ENCODE data around the gene DMRTC2.

Gene DMRTC2

DNA sequence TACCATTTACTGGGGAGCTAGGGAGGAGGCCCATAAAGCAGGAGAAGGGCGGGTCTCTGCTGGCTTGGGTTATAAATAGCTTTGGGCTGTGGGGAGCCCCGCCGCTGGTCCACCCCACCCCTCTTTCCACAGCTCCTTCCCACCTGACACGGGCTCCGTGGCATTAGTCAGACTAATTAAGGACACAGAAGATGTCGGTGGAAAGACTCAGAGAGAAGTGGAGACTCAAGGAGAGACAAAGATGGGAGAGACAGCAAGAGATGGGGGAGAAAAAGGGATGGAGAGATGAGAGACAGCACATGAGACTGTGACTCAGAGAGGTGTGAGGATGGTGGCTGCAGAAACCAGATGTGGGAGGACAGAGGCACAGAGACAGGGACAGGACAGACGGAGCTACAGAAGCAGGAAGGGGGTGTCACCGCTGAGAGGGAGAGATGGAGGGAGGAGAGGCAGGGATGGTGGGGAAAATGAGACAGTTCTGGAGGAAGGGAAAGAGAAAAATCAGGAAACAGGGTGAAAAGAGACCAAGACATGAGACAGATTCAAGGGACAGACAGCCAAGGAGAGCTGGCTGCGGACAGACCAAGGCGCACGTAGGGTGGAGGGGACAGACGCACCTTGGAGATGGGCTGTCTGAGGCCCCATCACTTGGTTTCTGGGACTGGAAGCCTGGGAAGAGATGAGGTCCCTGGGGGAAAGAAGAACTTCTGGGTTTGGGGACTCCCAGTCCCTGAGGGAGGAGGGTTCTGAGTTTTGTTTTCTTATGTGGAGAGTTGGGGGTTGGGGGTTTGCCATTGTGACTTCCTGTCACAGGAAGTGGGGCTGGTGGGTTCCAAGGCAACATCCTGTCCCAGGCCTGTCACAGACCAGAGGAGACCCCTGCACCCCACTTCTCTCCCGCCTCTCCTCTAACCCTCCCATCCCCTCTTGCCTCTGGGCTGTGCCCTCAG, 42.2 kb downstream of the DMRTC2 start:
- DNase-seq (ENCODE audit: low spot score), result no peak
- H2BK120ac ChIP-seq (ENCODE audit: low read depth, low read length), result no peak overlapping the region
- H2BK12ac ChIP-seq (ENCODE audit: low read length), result no peak overlapping the region
- H3K27me3 ChIP-seq (ENCODE audit: control insufficient read depth in 3 of 3, insufficient read depth in 3 of 3, low read depth in 1 of 3, low read length in 3 of 3), result peaks cover 0 to 15% (median 14%) of the 10 kb centered on the region in 3 experiments
- peaks cover 4% of the 10 kb centered on the region for H3K79me1 ChIP-seq (ENCODE audit: low read depth, low read length)
- H2AFZ ChIP-seq (ENCODE audit: low read length), result no peak overlapping the region
- H2BK15ac ChIP-seq (ENCODE audit: low read length), result no peak overlapping the region
- no peak overlapping the region for H3K14ac ChIP-seq (ENCODE audit: low read length)
- no peak overlapping the region for H3K4me2 ChIP-seq (ENCODE audit: insufficient read depth, low read length, poor library complexity, severe bottlenecking)
- H2BK5ac ChIP-seq (ENCODE audit: low read length), result no peak overlapping the region
- no peak overlapping the region for H3K18ac ChIP-seq (ENCODE audit: low read length)
- H3K23ac ChIP-seq (ENCODE audit: low read depth, low read length, poor library complexity), result no peak overlapping the region
- H3K9me3 ChIP-seq (replicated peaks in 1 of 2; ENCODE audit: control insufficient read depth in 2 of 2, insufficient read depth in 1 of 2, low read depth in 1 of 2, low read length in 2 of 2), result no peaks in the 10 kb centered on the region
- no peak overlapping the region for H3K4ac ChIP-seq (ENCODE audit: low read length)
- peaks cover 5 to 7% of the 10 kb centered on the region in 2 donors for H3K4me1 ChIP-seq (ENCODE audit: control insufficient read depth in 2 of 2, insufficient read depth in 1 of 2, low read depth in 1 of 2, low read length in 2 of 2)
- WGBS, 2 donors (ENCODE audit: extremely low coverage in 2 of 2, insufficient read length in 2 of 2, insufficient replicate concordance in 1 of 2), result no CpG with 5 or more reads among the region's 13 CpGs
- no peak overlapping the region for H3K4me3 ChIP-seq (ENCODE audit: low read length in 2 of 2)
- no peak overlapping the region for H3K9ac ChIP-seq (ENCODE audit: low read depth, low read length, poor library complexity)
- H2AK5ac ChIP-seq (ENCODE audit: low read depth, low read length), result no peak overlapping the region
- H3K27ac ChIP-seq (replicated peaks; ENCODE audit: low read length), result no peak overlapping the region
- H4K8ac ChIP-seq (ENCODE audit: low read depth, low read length), result no peak overlapping the region
- H4K91ac ChIP-seq (ENCODE audit: low read depth, low read length, poor library complexity), result no peak overlapping the region
- peaks cover 7 to 9% of the 10 kb centered on the region in 2 donors for H3K36me3 ChIP-seq (replicated peaks in 1 of 2; ENCODE audit: control insufficient read depth in 2 of 2, insufficient read depth in 2 of 2, low read length in 2 of 2)

DNA sequence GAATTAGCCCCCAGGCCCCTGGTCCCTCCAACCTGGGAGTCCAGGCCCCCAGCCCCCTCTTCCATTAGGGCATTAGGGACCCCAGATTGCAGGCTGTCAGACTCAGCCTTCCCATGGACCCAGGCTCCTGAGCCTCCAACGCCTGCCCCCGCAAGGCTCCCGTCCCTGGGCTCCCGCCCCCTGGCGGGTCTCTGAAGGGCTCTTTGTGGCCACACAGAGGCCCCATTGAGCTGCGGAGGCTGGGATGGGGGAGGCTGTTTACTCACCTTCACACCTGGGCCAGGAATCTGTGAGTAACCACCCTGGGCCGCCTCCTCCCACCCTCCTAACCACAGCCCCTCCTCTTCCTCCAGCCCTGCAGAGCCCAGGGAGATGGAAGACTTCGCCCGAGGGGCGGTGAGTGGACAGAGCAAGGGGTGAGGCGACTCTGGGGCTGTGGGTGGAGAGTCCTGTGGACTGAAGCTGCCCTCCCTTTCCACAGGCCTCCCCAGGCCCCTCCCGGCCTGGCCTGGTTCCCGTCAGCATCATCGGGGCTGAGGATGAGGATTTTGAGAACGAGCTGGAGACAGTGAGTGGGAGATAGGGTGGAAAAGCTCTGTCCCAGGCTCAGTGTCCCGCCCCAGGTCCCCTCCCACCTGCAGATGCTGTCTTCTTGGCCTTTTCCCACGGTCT, 43.0 kb downstream of the DMRTC2 start:
- Histone ChIP-seq H2BK5ac (ENCODE audit: low read length) (no peak overlapping the region), H3K18ac (ENCODE audit: low read length) (no peak overlapping the region), H3K4me2 (ENCODE audit: insufficient read depth, low read length, poor library complexity, severe bottlenecking) (no peak overlapping the region), H3K79me1 (ENCODE audit: low read depth, low read length) (peaks cover 6% of the 10 kb centered on the region), H3K4ac (ENCODE audit: low read length) (no peak overlapping the region), H3K4me1 (ENCODE audit: control insufficient read depth in 2 of 2, insufficient read depth in 1 of 2, low read depth in 1 of 2, low read length in 2 of 2) (peaks cover 5 to 7% of the 10 kb centered on the region in 2 donors), H4K8ac (ENCODE audit: low read depth, low read length) (no peak overlapping the region), H3K27me3 (ENCODE audit: control insufficient read depth in 3 of 3, insufficient read depth in 3 of 3, low read depth in 1 of 3, low read length in 3 of 3) (peaks cover 0 to 7% (median 6%) of the 10 kb centered on the region in 3 experiments), H3K27ac (replicated peaks; ENCODE audit: low read length) (no peak overlapping the region), H3K4me3 (ENCODE audit: low read length in 2 of 2) (peak overlapping the region in 1 of 2 donors; percentile 32), H3K14ac (ENCODE audit: low read length) (no peak overlapping the region), H2BK12ac (ENCODE audit: low read length) (no peak overlapping the region), H2BK120ac (ENCODE audit: low read depth, low read length) (no peak overlapping the region), H3K36me3 (replicated peaks in 1 of 2; ENCODE audit: control insufficient read depth in 2 of 2, insufficient read depth in 2 of 2, low read length in 2 of 2) (peaks cover 7 to 9% of the 10 kb centered on the region in 2 donors), H2AK5ac (ENCODE audit: low read depth, low read length) (peak overlapping the region; percentile 18), H2AFZ (ENCODE audit: low read length) (no peak overlapping the region), H3K9me3 (replicated peaks in 1 of 2; ENCODE audit: control insufficient read depth in 2 of 2, insufficient read depth in 1 of 2, low read depth in 1 of 2, low read length in 2 of 2) (no peaks in the 10 kb centered on the region), H4K91ac (ENCODE audit: low read depth, low read length, poor library complexity) (no peak overlapping the region), H2BK15ac (ENCODE audit: low read length) (no peak overlapping the region), H3K23ac (ENCODE audit: low read depth, low read length, poor library complexity) (no peak overlapping the region), H3K9ac (ENCODE audit: low read depth, low read length, poor library complexity) (no peak overlapping the region)
- no peak for DNase-seq (ENCODE audit: low spot score)
- no CpG with 5 or more reads among the region's 17 CpGs for WGBS, 2 donors (ENCODE audit: extremely low coverage in 2 of 2, insufficient read length in 2 of 2, insufficient replicate concordance in 1 of 2)

DNA sequence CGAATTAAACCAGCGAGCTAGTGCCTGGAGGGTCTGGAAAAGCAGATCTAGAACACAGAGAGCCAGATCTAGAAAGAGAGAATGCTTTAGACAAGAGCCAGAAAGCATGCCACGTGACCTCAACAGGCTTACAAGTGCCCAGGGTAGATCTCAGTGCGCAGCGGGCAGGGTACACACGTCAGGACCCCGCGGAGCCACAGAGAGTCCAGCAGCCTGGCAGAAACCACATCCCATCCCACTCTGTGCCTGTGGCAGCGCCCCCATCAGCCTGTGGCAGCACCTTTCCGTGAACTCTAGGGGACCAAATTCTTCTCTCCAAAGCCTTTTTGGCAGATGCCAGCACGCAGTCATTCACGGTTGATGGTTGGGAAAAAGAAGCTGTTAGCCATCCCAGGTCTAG, 44.1 kb downstream of the DMRTC2 start:
- no CpG with 5 or more reads among the region's 12 CpGs for WGBS, 2 donors (ENCODE audit: extremely low coverage in 2 of 2, insufficient read length in 2 of 2, insufficient replicate concordance in 1 of 2)
- Histone ChIP-seq H3K27ac (replicated peaks; ENCODE audit: low read length) (no peak overlapping the region), H2BK15ac (ENCODE audit: low read length) (no peak overlapping the region), H4K8ac (ENCODE audit: low read depth, low read length) (no peak overlapping the region), H3K4me3 (ENCODE audit: low read length in 2 of 2) (no peak overlapping the region), H3K9me3 (replicated peaks in 1 of 2; ENCODE audit: control insufficient read depth in 2 of 2, insufficient read depth in 1 of 2, low read depth in 1 of 2, low read length in 2 of 2) (no peaks in the 10 kb centered on the region), H3K27me3 (ENCODE audit: control insufficient read depth in 3 of 3, insufficient read depth in 3 of 3, low read depth in 1 of 3, low read length in 3 of 3) (no peaks in the 10 kb centered on the region), H3K23ac (ENCODE audit: low read depth, low read length, poor library complexity) (no peak overlapping the region), H2AFZ (ENCODE audit: low read length) (no peak overlapping the region), H2AK5ac (ENCODE audit: low read depth, low read length) (no peak overlapping the region), H3K4me1 (ENCODE audit: control insufficient read depth in 2 of 2, insufficient read depth in 1 of 2, low read depth in 1 of 2, low read length in 2 of 2) (peaks cover 0 to 6% of the 10 kb centered on the region in 2 donors), H2BK120ac (ENCODE audit: low read depth, low read length) (no peak overlapping the region), H3K36me3 (replicated peaks in 1 of 2; ENCODE audit: control insufficient read depth in 2 of 2, insufficient read depth in 2 of 2, low read length in 2 of 2) (peaks cover 7 to 9% of the 10 kb centered on the region in 2 donors), H4K91ac (ENCODE audit: low read depth, low read length, poor library complexity) (no peak overlapping the region), H3K4ac (ENCODE audit: low read length) (no peak overlapping the region), H3K4me2 (ENCODE audit: insufficient read depth, low read length, poor library complexity, severe bottlenecking) (no peak overlapping the region), H3K79me1 (ENCODE audit: low read depth, low read length) (peaks cover 6% of the 10 kb centered on the region), H3K18ac (ENCODE audit: low read length) (no peak overlapping the region), H3K14ac (ENCODE audit: low read length) (no peak overlapping the region), H2BK12ac (ENCODE audit: low read length) (no peak overlapping the region), H2BK5ac (ENCODE audit: low read length) (no peak overlapping the region), H3K9ac (ENCODE audit: low read depth, low read length, poor library complexity) (no peak overlapping the region)
- DNase-seq (ENCODE audit: low spot score), result no peak

DNA sequence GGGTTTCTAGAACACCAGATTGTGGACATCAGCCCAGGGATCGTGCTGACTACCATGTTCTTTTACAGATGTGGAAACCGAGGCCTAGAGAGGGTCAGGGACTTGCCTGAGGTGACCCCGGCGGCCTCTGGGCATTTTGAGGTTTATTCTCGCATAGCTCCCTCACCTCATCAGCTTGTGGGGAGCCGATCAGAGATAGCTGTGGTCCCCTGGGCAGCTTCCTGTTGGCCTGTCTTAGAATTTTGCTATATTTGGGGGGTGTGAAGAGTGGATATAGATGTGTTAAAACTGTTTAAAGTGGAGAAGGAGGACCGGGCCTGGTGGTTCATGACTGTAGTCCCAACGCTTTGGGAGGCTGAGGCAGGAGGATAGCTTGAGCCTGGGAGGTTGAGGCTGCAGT, 45.1 kb downstream of the DMRTC2 start:
- Histone ChIP-seq H2BK120ac (ENCODE audit: low read depth, low read length) (no peak overlapping the region), H2BK15ac (ENCODE audit: low read length) (no peak overlapping the region), H3K27ac (replicated peaks; ENCODE audit: low read length) (no peak overlapping the region), H3K4ac (ENCODE audit: low read length) (no peak overlapping the region), H3K27me3 (ENCODE audit: control insufficient read depth in 3 of 3, insufficient read depth in 3 of 3, low read depth in 1 of 3, low read length in 3 of 3) (no peaks in the 10 kb centered on the region), H3K36me3 (replicated peaks in 1 of 2; ENCODE audit: control insufficient read depth in 2 of 2, insufficient read depth in 2 of 2, low read length in 2 of 2) (peaks cover 7 to 12% of the 10 kb centered on the region in 2 donors), H3K4me3 (ENCODE audit: low read length in 2 of 2) (no peak overlapping the region), H3K9me3 (replicated peaks in 1 of 2; ENCODE audit: control insufficient read depth in 2 of 2, insufficient read depth in 1 of 2, low read depth in 1 of 2, low read length in 2 of 2) (no peaks in the 10 kb centered on the region), H3K14ac (ENCODE audit: low read length) (no peak overlapping the region), H2AFZ (ENCODE audit: low read length) (no peak overlapping the region), H3K23ac (ENCODE audit: low read depth, low read length, poor library complexity) (no peak overlapping the region), H3K4me2 (ENCODE audit: insufficient read depth, low read length, poor library complexity, severe bottlenecking) (no peak overlapping the region), H4K91ac (ENCODE audit: low read depth, low read length, poor library complexity) (no peak overlapping the region), H2BK5ac (ENCODE audit: low read length) (no peak overlapping the region), H3K9ac (ENCODE audit: low read depth, low read length, poor library complexity) (no peak overlapping the region), H4K8ac (ENCODE audit: low read depth, low read length) (no peak overlapping the region), H3K79me1 (ENCODE audit: low read depth, low read length) (peaks cover 6% of the 10 kb centered on the region), H3K4me1 (ENCODE audit: control insufficient read depth in 2 of 2, insufficient read depth in 1 of 2, low read depth in 1 of 2, low read length in 2 of 2) (peaks cover 0 to 2% of the 10 kb centered on the region in 2 donors), H2BK12ac (ENCODE audit: low read length) (no peak overlapping the region), H3K18ac (ENCODE audit: low read length) (no peak overlapping the region), H2AK5ac (ENCODE audit: low read depth, low read length) (no peak overlapping the region)
- no peak for DNase-seq (ENCODE audit: low spot score)
- WGBS, 2 donors (ENCODE audit: extremely low coverage in 2 of 2, insufficient read length in 2 of 2, insufficient replicate concordance in 1 of 2), result no CpG with 5 or more reads among the region's 8 CpGs
